ENCODE results near the gene PYDC2. TPM values are rescaled to one million over a fixed set of nuclear protein-coding genes. Genes with fewer than 3 reads are reported as not detected.

The PYDC2 gene
- total and polyA plus RNA-seq, 7 donors, result not detected

GRCh38 chr3:191449256-191449655, 11.7 kb upstream of the PYDC2 start:
- Histone ChIP-seq H3K27ac (no peak overlapping the region), H3K36me3 (ENCODE audit: insufficient read depth in 1 of 2, low read depth in 1 of 2) (no peaks in the 10 kb centered on the region), H3K4me1 (no peaks in the 10 kb centered on the region), H3K9me3 (no peaks in the 10 kb centered on the region), H3K27me3 (ENCODE audit: insufficient read depth in 3 of 3, low read length in 2 of 3) (no peaks in the 10 kb centered on the region), H3K4me3 (no peak overlapping the region)
- TF ChIP-seq, protein P1, sequence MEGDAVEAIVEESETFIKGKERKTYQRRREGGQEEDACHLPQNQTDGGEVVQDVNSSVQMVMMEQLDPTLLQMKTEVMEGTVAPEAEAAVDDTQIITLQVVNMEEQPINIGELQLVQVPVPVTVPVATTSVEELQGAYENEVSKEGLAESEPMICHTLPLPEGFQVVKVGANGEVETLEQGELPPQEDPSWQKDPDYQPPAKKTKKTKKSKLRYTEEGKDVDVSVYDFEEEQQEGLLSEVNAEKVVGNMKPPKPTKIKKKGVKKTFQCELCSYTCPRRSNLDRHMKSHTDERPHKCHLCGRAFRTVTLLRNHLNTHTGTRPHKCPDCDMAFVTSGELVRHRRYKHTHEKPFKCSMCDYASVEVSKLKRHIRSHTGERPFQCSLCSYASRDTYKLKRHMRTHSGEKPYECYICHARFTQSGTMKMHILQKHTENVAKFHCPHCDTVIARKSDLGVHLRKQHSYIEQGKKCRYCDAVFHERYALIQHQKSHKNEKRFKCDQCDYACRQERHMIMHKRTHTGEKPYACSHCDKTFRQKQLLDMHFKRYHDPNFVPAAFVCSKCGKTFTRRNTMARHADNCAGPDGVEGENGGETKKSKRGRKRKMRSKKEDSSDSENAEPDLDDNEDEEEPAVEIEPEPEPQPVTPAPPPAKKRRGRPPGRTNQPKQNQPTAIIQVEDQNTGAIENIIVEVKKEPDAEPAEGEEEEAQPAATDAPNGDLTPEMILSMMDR (IDR thresholded peaks at IDR 0.05), result no peak
- WGBS, 3 donors, result 0 to 43% (median 0%) methylated on average over 1 of the region's 1 CpG
- ATAC-seq (no peak), DNase-seq (no peak)
- intact Hi-C loops (cut with DNase I), result no loop called here

DNA sequence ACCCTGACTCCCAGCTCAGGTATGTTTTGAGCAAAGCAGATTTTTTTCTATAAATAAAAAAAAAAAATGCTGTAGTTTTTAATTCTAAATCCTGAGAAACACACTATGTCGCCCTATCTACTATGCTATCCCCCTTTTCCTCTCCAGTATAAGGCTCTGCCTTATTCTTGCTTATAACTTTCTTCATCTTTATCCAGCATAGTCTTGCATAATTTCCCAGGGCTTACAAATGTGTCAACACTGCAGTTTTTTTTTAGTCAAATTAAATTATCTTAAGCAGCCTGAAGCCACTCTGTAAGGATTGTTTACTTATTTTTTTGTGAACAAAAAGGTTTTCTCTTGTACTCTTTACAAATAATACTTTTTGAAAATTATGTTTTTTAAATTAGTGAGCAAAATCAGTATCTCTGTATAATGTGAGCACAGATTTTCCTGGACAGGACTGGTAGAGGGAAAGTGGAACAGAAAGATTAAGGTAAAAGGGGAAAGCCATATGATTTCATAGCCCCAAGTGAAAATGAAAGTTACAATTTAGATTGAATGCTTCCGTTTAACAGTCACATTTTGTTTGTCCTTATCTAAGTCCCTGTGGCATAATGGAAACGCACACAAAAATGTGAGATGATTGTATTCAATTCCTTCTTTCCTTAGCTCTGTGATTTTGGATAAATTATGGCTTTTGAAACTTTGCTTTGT, 5.6 kb upstream of the PYDC2 start:
- Histone ChIP-seq H3K4me1 (no peaks in the 10 kb centered on the region), H3K36me3 (ENCODE audit: insufficient read depth in 1 of 2, low read depth in 1 of 2) (no peaks in the 10 kb centered on the region), H3K4me3 (no peak overlapping the region), H3K9me3 (no peaks in the 10 kb centered on the region), H3K27me3 (ENCODE audit: insufficient read depth in 3 of 3, low read length in 2 of 3) (no peaks in the 10 kb centered on the region), H3K27ac (no peak overlapping the region)
- no peak for ATAC-seq
- intact Hi-C loops (cut with DNase I), result no loop called here
- TF ChIP-seq, protein P1 (IDR thresholded peaks at IDR 0.05), result no peak
- WGBS, 3 donors, result 21 to 25% (median 23%) methylated on average over 3 of the region's 3 CpGs
- DNase-seq, result no peak

GRCh38 chr3:191460360-191460759, 603 bp upstream of the PYDC2 start:
- Histone ChIP-seq H3K9me3 (no peaks in the 10 kb centered on the region), H3K4me3 (no peak overlapping the region), H3K36me3 (ENCODE audit: insufficient read depth in 1 of 2, low read depth in 1 of 2) (no peaks in the 10 kb centered on the region), H3K27ac (no peak overlapping the region), H3K4me1 (no peaks in the 10 kb centered on the region), H3K27me3 (ENCODE audit: insufficient read depth in 3 of 3, low read length in 2 of 3) (no peaks in the 10 kb centered on the region)
- ATAC-seq, result no peak
- TF ChIP-seq, protein P1 (IDR thresholded peaks at IDR 0.05), result no peak
- 84 to 91% (median 89%) methylated on average over 2 of the region's 2 CpGs for WGBS, 3 donors
- intact Hi-C loops (cut with DNase I), result no loop called here
- no peak for DNase-seq

DNA sequence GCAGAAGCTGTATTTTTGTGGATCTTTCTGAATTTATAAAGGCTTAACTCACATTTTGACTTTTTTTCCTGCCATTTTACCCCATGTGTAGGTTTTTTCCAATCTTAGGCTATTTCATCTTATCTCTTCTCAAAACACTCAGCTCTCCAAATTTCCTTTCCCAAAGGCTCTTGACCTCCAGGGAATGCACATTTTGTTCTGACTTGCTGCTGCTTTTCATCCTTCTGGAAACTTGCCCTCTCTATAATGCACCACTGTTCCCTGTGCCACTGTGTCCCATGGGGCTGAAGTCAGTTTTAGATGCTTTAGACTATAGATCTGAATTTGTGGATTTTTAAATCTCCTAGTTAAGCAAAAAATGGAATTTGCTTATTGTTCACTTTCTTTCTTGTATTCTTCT, 9.1 kb downstream of the PYDC2 start:
- TF ChIP-seq, protein P1 (IDR thresholded peaks at IDR 0.05), result no peak
- no peaks in the 10 kb centered on the region for H3K36me3 ChIP-seq (ENCODE audit: insufficient read depth in 1 of 2, low read depth in 1 of 2)
- no peaks in the 10 kb centered on the region for H3K4me1 ChIP-seq
- ATAC-seq, result no peak
- no peak overlapping the region for H3K4me3 ChIP-seq
- H3K27me3 ChIP-seq (ENCODE audit: insufficient read depth in 3 of 3, low read length in 2 of 3), result no peaks in the 10 kb centered on the region
- no peak for DNase-seq
- H3K9me3 ChIP-seq, result no peaks in the 10 kb centered on the region
- intact Hi-C loops (cut with DNase I), result no loop called here
- no peak overlapping the region for H3K27ac ChIP-seq

DNA sequence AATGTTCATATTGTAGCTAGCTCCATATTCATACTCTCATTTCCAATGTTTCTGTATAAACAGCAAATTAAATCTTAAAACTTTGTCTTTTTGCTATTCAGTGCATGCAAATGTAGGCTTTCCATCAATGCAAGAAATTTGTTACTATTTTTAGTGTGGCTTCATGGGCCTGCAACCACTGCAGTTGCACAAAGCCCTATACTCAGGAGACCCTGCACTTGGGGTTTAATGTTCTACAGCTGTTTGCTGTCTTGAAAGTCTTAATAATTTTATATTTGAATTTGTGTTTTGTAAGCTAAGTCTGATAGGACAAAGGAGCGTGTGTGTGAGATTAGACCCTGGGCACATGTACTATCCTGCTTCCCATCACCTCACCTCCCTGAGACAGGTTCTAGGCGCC, 9.6 kb downstream of the PYDC2 start:
- intact Hi-C loops (cut with DNase I), result no loop called here
- no peaks in the 10 kb centered on the region for H3K9me3 ChIP-seq
- H3K4me1 ChIP-seq, result no peaks in the 10 kb centered on the region
- 61 to 75% (median 63%) methylated on average over 2 of the region's 2 CpGs for WGBS, 3 donors
- H3K27ac ChIP-seq, result no peak overlapping the region
- no peak overlapping the region for H3K4me3 ChIP-seq
- no peaks in the 10 kb centered on the region for H3K27me3 ChIP-seq (ENCODE audit: insufficient read depth in 3 of 3, low read length in 2 of 3)
- TF ChIP-seq, protein P1 (IDR thresholded peaks at IDR 0.05), result no peak
- no peaks in the 10 kb centered on the region for H3K36me3 ChIP-seq (ENCODE audit: insufficient read depth in 1 of 2, low read depth in 1 of 2)
- DNase-seq (no peak), ATAC-seq (no peak)
